ENCODE results near the gene CLSTN2.

DNA sequence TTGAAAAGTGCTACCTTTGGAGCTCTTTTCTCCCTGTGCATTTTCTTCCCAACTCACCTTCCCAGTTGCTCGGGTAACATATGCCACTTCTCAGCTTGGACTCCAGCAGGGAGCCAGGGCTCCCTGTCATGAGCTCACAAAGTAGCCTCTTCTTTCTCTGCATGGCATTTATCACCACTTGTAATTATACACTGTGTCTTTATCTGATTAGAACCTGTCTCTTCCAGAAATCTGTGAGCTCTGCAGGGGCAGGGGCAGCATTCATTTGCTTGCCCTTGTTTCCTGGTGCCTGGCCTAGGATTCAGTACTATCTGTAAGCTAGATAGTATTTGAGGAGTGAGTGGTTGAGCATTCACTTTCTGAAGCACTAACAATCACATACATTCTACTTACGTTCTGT is 100.9 kb downstream of the CLSTN2 start:
- TF ChIP-seq POLR2A (IDR thresholded peaks at IDR 0.05; ENCODE audit: low read depth): no peak
- TF ChIP-seq, protein P1, sequence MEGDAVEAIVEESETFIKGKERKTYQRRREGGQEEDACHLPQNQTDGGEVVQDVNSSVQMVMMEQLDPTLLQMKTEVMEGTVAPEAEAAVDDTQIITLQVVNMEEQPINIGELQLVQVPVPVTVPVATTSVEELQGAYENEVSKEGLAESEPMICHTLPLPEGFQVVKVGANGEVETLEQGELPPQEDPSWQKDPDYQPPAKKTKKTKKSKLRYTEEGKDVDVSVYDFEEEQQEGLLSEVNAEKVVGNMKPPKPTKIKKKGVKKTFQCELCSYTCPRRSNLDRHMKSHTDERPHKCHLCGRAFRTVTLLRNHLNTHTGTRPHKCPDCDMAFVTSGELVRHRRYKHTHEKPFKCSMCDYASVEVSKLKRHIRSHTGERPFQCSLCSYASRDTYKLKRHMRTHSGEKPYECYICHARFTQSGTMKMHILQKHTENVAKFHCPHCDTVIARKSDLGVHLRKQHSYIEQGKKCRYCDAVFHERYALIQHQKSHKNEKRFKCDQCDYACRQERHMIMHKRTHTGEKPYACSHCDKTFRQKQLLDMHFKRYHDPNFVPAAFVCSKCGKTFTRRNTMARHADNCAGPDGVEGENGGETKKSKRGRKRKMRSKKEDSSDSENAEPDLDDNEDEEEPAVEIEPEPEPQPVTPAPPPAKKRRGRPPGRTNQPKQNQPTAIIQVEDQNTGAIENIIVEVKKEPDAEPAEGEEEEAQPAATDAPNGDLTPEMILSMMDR (IDR thresholded peaks at IDR 0.05): no peak

Measured in esophagus muscularis mucosa (tissue), 3 donors.